Trophoblast cell (in vitro differentiated cells and primary cell): ENCODE results near the gene PNMA8C.

Experiments used
- DNase-seq, 2 donors: peaks; one replicate each; pipeline ENCODE4 v3.0.0-alpha.2; 2016
- H2AFZ ChIP-seq: 2 replicates; pipeline ENCODE4 v1.6.1; 2013; ENCODE audit warnings: low read length, moderate library complexity, mild to moderate bottlenecking; ENCODE audit not compliant: insufficient read depth, poor library complexity
- H2AK5ac ChIP-seq: 2 replicates; pipeline ENCODE4 v1.6.1; 2013; ENCODE audit warnings: mild to moderate bottlenecking, low read length
- H2BK120ac ChIP-seq: 2 replicates; pipeline ENCODE4 v1.6.1; 2013; ENCODE audit warnings: low read length, mild to moderate bottlenecking, moderate library complexity; ENCODE audit not compliant: insufficient read depth, poor library complexity
- H2BK12ac ChIP-seq: 2 replicates; pipeline ENCODE4 v1.6.1; 2013; ENCODE audit warnings: mild to moderate bottlenecking, low read length, moderate library complexity
- H2BK5ac ChIP-seq: 2 replicates; pipeline ENCODE4 v1.6.1; 2013; ENCODE audit warnings: low read length, low read depth, moderate library complexity, mild to moderate bottlenecking; ENCODE audit not compliant: poor library complexity
- H3K14ac ChIP-seq: 2 replicates; pipeline ENCODE4 v1.6.1; 2013; ENCODE audit warnings: mild to moderate bottlenecking, low read length
- H3K18ac ChIP-seq: 2 replicates; pipeline ENCODE4 v1.6.1; 2013; ENCODE audit warnings: mild to moderate bottlenecking, low read length
- H3K23ac ChIP-seq: 2 replicates; pipeline ENCODE4 v1.6.1; 2013; ENCODE audit warnings: low read length
- H3K27ac ChIP-seq: 2 replicates; pipeline ENCODE4 v1.5.1; 2013; ENCODE audit warnings: low read depth, mild to moderate bottlenecking, inconsistent platforms, low read length, moderate library complexity
- H3K27me3 ChIP-seq: 2 replicates; pipeline ENCODE4 v1.6.1; 2013; ENCODE audit warnings: inconsistent platforms, mild to moderate bottlenecking, low read length, moderate library complexity; ENCODE audit not compliant: insufficient read depth
- H3K36me3 ChIP-seq, 2 experiments: 1 replicate in 1 of 2; 2 replicates in 1 of 2; pipeline ENCODE4 v1.6.1; 2013; ENCODE audit warnings: low read length in 2 of 2, mild to moderate bottlenecking in 2 of 2, moderate library complexity in 1 of 2; ENCODE audit not compliant: insufficient read depth in 2 of 2, control insufficient read depth in 1 of 2
- H3K4ac ChIP-seq: 2 replicates; pipeline ENCODE4 v1.6.1; 2013; ENCODE audit warnings: low read depth, mild to moderate bottlenecking, low read length, moderate library complexity
- H3K4me1 ChIP-seq, 2 experiments: 1 replicate in 1 of 2; 2 replicates in 1 of 2; pipeline ENCODE4 v1.6.1; 2013; ENCODE audit warnings: low read length in 2 of 2, mild to moderate bottlenecking in 2 of 2, moderate library complexity in 1 of 2; ENCODE audit not compliant: insufficient read depth in 2 of 2, control insufficient read depth in 1 of 2
- H3K4me2 ChIP-seq: 2 replicates; pipeline ENCODE4 v1.6.1; 2013; ENCODE audit warnings: inconsistent platforms, mild to moderate bottlenecking, low read length, moderate library complexity
- H3K4me3 ChIP-seq: 2 replicates; pipeline ENCODE4 v1.5.1; 2013; ENCODE audit warnings: mild to moderate bottlenecking, low read depth, low read length, inconsistent platforms
- H3K79me1 ChIP-seq: one replicate; pipeline ENCODE4 v1.6.1; 2013; ENCODE audit warnings: low read length
- H3K79me2 ChIP-seq: 2 replicates; pipeline ENCODE4 v1.6.1; 2013; ENCODE audit warnings: low read length, mild to moderate bottlenecking; ENCODE audit not compliant: control insufficient read depth, insufficient read depth, poor library complexity
- H3K9ac ChIP-seq: 2 replicates; pipeline ENCODE4 v1.6.1; 2013; ENCODE audit warnings: mild to moderate bottlenecking, low read length
- H3K9me3 ChIP-seq: 2 replicates; pipeline ENCODE4 v1.6.1; 2013; ENCODE audit warnings: low read depth, mild to moderate bottlenecking, control low read depth, inconsistent platforms, low read length; ENCODE audit not compliant: insufficient read depth
- H4K12ac ChIP-seq: 2 replicates; pipeline ENCODE4 v1.6.1; 2013; ENCODE audit warnings: low read depth, mild to moderate bottlenecking, low read length, moderate library complexity
- H4K8ac ChIP-seq: 2 replicates; pipeline ENCODE4 v1.6.1; 2013; ENCODE audit warnings: low read depth, mild to moderate bottlenecking, low read length, moderate library complexity
- H4K91ac ChIP-seq: one replicate; pipeline ENCODE4 v1.6.1; 2013; ENCODE audit warnings: low read depth, mild to moderate bottlenecking, low read length, moderate library complexity
- WGBS: extraction: QIAGEN DNeasy Blood & Tissue Kit; methylation state at CpG from one replicate; pipeline ENCODE4 v1.1.7; 2013; ENCODE audit warnings: missing lambda C conversion rate; ENCODE audit not compliant: insufficient read length, insufficient coverage; ENCODE audit errors: extremely low coverage; 5-methylcytosine and 5-hydroxymethylcytosine counted together

PNMA8C gene

DNA sequence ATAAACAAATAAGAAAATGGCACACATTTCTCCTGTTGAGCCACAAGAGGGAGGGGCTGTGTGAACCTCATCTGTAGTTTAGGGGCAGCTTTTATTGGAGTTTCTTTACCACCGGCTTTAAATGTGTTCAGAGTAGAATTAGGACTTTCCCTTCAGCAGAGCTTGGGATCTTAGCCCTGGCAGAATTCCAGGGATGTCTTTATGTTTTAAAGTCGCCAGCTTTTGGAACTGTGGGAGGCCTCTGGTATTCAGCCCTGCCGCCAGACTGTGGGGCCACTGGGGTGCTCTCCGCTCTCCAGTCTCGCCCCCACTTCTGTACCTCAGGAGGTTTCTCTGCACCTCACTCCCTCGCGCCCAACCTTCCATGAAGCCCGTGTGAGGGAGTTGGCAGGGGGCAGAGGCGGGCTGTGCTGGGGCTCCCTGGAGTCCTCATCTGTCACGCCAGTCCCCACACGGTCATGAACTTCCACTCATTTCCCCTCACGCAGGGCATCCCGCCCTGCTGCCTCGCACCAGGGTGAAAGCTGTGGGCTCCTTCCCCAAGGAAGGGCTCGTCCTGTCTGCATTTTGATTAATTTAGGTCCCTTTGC is 46.9 kb downstream of the PNMA8C start:
- no CpG with 5 or more reads among the region's 15 CpGs for WGBS
- no peak overlapping the region for H3K9ac ChIP-seq

GRCh38 chr19:46381346-46381745 is 47.4 kb downstream of the PNMA8C start:
- DNase-seq, result no peak
- no peak overlapping the region for H4K91ac ChIP-seq
- H3K14ac ChIP-seq, result no peak overlapping the region
- no peak overlapping the region for H3K27ac ChIP-seq
- H3K4me3 ChIP-seq, result no peak overlapping the region
- H3K9me3 ChIP-seq, result peaks cover 2% of the 10 kb centered on the region
- no peaks in the 10 kb centered on the region for H3K79me1 ChIP-seq
- no peak overlapping the region for H2BK120ac ChIP-seq
- no peak overlapping the region for H2AFZ ChIP-seq
- no peaks in the 10 kb centered on the region for H3K27me3 ChIP-seq
- H3K18ac ChIP-seq, result no peak overlapping the region
- H2BK5ac ChIP-seq, result no peak overlapping the region
- no peak overlapping the region for H2BK12ac ChIP-seq
- H3K4me2 ChIP-seq, result no peak overlapping the region
- no peak overlapping the region for H2AK5ac ChIP-seq
- peaks cover 35 to 51% of the 10 kb centered on the region in 2 experiments for H3K36me3 ChIP-seq
- H3K9ac ChIP-seq, result no peak overlapping the region
- no peak overlapping the region for H4K12ac ChIP-seq
- no peaks in the 10 kb centered on the region for H3K79me2 ChIP-seq
- no peak overlapping the region for H3K23ac ChIP-seq
- no peaks in the 10 kb centered on the region for H3K4me1 ChIP-seq
- H4K8ac ChIP-seq, result no peak overlapping the region
- no peak overlapping the region for H3K4ac ChIP-seq
- WGBS, result no CpG with 5 or more reads among the region's 2 CpGs

More for the DNA sequence above, 46.9 kb downstream of the PNMA8C start:
- Histone ChIP-seq H4K12ac (no peak overlapping the region), H3K79me1 (no peaks in the 10 kb centered on the region), H4K8ac (no peak overlapping the region), H3K36me3 (peaks cover 32 to 51% of the 10 kb centered on the region in 2 experiments), H3K4me1 (no peaks in the 10 kb centered on the region), H3K4me3 (no peak overlapping the region), H3K9me3 (no peaks in the 10 kb centered on the region), H2AK5ac (no peak overlapping the region), H3K23ac (no peak overlapping the region), H3K79me2 (no peaks in the 10 kb centered on the region), H2AFZ (no peak overlapping the region), H2BK12ac (no peak overlapping the region), H3K14ac (no peak overlapping the region), H3K18ac (no peak overlapping the region), H3K4me2 (no peak overlapping the region), H2BK120ac (no peak overlapping the region), H3K4ac (no peak overlapping the region), H4K91ac (no peak overlapping the region), H2BK5ac (no peak overlapping the region), H3K27me3 (no peaks in the 10 kb centered on the region), H3K27ac (no peak overlapping the region)
- no peak for DNase-seq

GRCh38 chr19:46380690-46381089 is 48.0 kb downstream of the PNMA8C start:
- Histone ChIP-seq H2BK5ac (no peak overlapping the region), H4K8ac (no peak overlapping the region), H2BK120ac (no peak overlapping the region), H3K36me3 (peaks cover 35 to 52% of the 10 kb centered on the region in 2 experiments), H4K12ac (no peak overlapping the region), H3K4me3 (no peak overlapping the region), H3K79me2 (no peaks in the 10 kb centered on the region), H3K27me3 (no peaks in the 10 kb centered on the region), H3K23ac (no peak overlapping the region), H3K14ac (no peak overlapping the region), H3K4me1 (no peaks in the 10 kb centered on the region), H3K4ac (no peak overlapping the region), H3K79me1 (no peaks in the 10 kb centered on the region), H2AFZ (no peak overlapping the region), H3K9ac (no peak overlapping the region), H3K4me2 (no peak overlapping the region), H2BK12ac (no peak overlapping the region), H4K91ac (no peak overlapping the region), H3K9me3 (peaks cover 2% of the 10 kb centered on the region), H3K18ac (no peak overlapping the region), H2AK5ac (no peak overlapping the region), H3K27ac (no peak overlapping the region)
- no peak for DNase-seq
- no CpG with 5 or more reads among the region's 2 CpGs for WGBS

GRCh38 chr19:46378268-46378667 is 50.5 kb downstream of the PNMA8C start:
- Histone ChIP-seq H3K36me3 (peaks cover 22 to 44% of the 10 kb centered on the region in 2 experiments), H2BK5ac (no peak overlapping the region), H3K4me2 (no peak overlapping the region), H3K4me3 (no peak overlapping the region), H2BK12ac (no peak overlapping the region), H3K9me3 (peaks cover 2% of the 10 kb centered on the region), H3K18ac (no peak overlapping the region), H3K9ac (no peak overlapping the region), H4K8ac (no peak overlapping the region), H3K79me1 (peaks cover 11% of the 10 kb centered on the region), H3K14ac (no peak overlapping the region), H3K4ac (no peak overlapping the region), H3K23ac (no peak overlapping the region), H2AFZ (no peak overlapping the region), H3K79me2 (peaks cover 5% of the 10 kb centered on the region), H2AK5ac (no peak overlapping the region), H2BK120ac (no peak overlapping the region), H4K91ac (no peak overlapping the region), H3K27me3 (no peaks in the 10 kb centered on the region), H3K27ac (no peak overlapping the region), H4K12ac (no peak overlapping the region), H3K4me1 (peaks cover 8 to 9% of the 10 kb centered on the region in 2 experiments)
- no peak for DNase-seq
- WGBS, result no CpG with 5 or more reads among the region's 2 CpGs
